Measurements from ENCODE around the gene SUV39H2.

Gene SUV39H2

DNA sequence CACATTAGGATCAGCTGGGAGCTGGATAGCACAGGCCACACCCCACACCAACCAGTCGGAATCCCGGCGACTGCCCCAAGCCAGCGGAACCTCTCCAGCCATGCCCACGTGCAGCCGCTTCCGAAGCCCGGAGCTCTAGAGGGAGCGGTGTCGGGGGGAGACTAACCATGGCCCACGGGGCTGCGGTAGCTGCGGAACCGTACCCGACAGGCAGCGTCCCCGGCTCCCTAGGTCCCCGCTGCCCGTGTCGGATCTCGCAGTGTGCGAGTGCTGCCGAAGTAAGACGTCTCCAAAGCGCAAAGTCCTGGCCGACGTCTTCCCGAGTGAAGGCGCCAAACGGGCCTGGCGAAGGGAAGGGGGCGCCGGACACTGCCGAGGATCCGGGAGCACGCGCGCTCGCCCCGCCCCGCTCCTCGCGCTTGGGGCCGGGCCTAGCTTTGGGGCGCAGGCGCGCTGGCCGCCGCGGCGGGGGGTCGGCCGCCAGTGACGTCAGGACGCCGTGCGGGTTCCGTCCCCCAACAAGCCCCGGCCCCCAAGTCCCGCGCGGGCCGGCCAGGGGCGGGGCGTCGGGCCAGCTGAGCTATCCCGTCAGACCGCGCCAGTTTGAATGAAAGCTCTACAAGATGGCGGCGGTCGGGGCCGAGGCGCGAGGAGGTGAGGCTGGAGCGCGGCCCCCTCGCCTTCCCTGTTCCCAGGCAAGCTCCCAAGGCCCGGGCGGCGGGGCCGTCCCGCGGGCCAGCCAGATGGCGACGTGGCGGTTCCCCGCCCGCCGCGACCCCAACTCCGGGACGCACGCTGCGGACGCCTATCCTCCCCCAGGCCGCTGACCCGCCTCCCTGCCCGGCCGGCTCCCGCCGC lies at the start of gene SUV39H2:
SUV39H2 (plus strand) TSS at position 601 of the 858 bp plus-strand sequence; CDS start at position 624, 23 bp downstream.
- Histone ChIP-seq H3K9ac (ENCODE audit: low read depth, low read length) (peak within 1 kb of the TSS; percentile 99), H3K9me3 (ENCODE audit: insufficient read depth, low read depth, low read length) (no peaks in the 10 kb centered on the region), H3K27ac (ENCODE audit: low read length) (peak within 1 kb of the TSS; percentile 94), H3K36me3 (ENCODE audit: insufficient read depth, low read depth, low read length) (peaks cover 16% of the 10 kb centered on the region), H3K4me1 (ENCODE audit: insufficient read depth, low read length) (peaks cover 17% of the 10 kb centered on the region), H3K4me3 (ENCODE audit: low read length) (peak within 1 kb of the TSS; percentile 83), H3K27me3 (ENCODE audit: insufficient read depth, low read length) (no peaks in the 10 kb centered on the region)

DNA sequence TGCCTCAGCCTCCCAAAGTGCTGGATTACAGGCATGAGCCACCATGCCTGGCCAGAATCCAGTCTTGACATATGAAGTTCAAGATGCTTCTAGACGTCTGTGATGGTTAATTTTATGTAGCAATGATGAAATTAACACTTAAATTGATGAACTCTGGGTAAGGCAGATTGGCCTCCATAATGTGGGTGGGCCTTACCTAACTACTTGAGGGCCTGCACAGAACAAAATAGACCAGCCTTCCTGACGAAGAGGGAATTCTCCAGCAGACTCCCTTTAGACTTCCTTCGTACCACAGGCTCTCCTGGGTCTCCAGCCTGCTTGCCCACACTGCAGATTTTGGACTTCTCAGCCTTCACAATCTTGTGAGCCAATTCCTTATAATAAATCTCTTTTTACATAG lies 45.6 kb upstream of the SUV39H2 start:
- H3K36me3 ChIP-seq (ENCODE audit: insufficient read depth, low read depth, low read length): no peaks in the 10 kb centered on the region
- no peaks in the 10 kb centered on the region for H3K27me3 ChIP-seq (ENCODE audit: insufficient read depth, low read length)
- no peaks in the 10 kb centered on the region for H3K9me3 ChIP-seq (ENCODE audit: insufficient read depth, low read depth, low read length)
- H3K9ac ChIP-seq (ENCODE audit: low read depth, low read length): no peak overlapping the region
- no peak overlapping the region for H3K27ac ChIP-seq (ENCODE audit: low read length)
- no peak overlapping the region for H3K4me3 ChIP-seq (ENCODE audit: low read length)
- H3K4me1 ChIP-seq (ENCODE audit: insufficient read depth, low read length): peaks cover 4% of the 10 kb centered on the region; the same call in 1 of the 2 replicates

DNA sequence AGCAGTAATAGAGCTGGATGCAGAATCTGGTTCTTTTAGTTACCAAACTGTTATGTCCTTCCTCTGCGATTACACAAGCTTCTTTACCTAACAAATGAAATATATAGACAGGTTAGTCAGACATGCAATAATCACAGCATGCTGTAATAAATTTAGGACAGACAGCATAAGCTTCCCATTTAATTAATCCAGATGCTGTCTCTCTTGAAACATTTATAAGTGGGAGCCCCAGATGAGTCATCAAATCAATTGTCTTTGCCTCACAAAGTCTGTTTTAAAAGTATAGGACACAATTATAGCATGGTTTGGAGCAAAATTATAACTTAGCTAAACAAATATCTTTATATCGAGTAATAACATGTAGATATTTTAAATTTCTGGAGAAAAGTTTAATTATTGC lies 42.5 kb upstream of the SUV39H2 start:
- Histone ChIP-seq H3K9me3 (ENCODE audit: insufficient read depth, low read depth, low read length) (no peaks in the 10 kb centered on the region), H3K27ac (ENCODE audit: low read length) (no peak overlapping the region), H3K4me1 (ENCODE audit: insufficient read depth, low read length) (peaks cover 4% of the 10 kb centered on the region; the same call in 1 of the 2 replicates), H3K27me3 (ENCODE audit: insufficient read depth, low read length) (no peaks in the 10 kb centered on the region), H3K36me3 (ENCODE audit: insufficient read depth, low read depth, low read length) (peaks cover 13% of the 10 kb centered on the region), H3K4me3 (ENCODE audit: low read length) (no peak overlapping the region), H3K9ac (ENCODE audit: low read depth, low read length) (no peak overlapping the region)

- Histone ChIP-seq H3K27me3 (ENCODE audit: insufficient read depth, low read length) (no peaks in the 10 kb centered on the region), H3K9ac (ENCODE audit: low read depth, low read length) (peak overlapping the region; percentile 89), H3K4me3 (ENCODE audit: low read length) (peak overlapping the region; percentile 97), H3K36me3 (ENCODE audit: insufficient read depth, low read depth, low read length) (peaks cover 23% of the 10 kb centered on the region), H3K27ac (ENCODE audit: low read length) (peak overlapping the region; percentile 88), H3K9me3 (ENCODE audit: insufficient read depth, low read depth, low read length) (no peaks in the 10 kb centered on the region), H3K4me1 (ENCODE audit: insufficient read depth, low read length) (peaks cover 4% of the 10 kb centered on the region; the same call in 1 of the 2 replicates)
These were observed 41.5 kb upstream of the SUV39H2 start for GRCh38 chr10:14837003-14837756.

DNA sequence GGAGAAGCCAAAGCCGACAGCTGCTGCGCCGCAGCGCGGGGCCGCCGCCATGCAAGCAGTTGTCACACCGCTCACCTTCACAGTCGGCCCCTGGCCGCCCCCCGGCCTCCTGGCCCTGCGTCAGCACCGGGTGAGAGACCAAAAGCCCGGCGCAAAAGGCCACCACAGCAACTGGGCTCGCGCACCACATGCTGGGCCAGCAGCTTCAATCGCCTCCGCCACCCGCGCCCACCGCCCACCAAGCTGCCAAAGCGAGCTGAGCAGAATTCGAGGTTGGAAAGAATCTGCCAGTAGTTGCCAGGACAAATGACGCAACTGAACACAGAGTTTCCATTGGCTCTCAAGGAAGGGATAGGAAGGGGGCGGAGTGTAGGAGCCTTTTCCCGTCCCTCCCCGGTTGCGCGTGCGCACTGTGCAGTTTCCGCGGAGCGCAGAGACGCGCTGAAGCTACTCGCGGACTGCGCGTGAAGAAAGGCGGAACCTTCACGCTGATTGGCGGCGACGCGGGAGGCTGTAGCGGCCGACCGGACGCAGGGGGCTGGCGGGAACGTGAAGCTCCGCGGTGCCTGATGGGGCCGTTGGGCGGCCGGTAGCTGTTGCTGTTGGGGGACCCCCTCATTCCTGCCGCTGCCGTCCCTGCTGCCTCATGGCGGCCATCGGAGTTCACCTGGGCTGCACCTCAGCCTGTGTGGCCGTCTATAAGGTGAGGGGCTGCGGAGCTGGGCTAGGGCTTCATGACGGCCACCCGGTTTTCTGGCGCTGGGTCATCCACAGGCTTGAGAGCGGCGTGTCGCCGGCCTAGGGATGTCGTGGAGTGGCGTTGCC lies 40.7 kb upstream of the SUV39H2 start, which contains the start of the genes CDNF, HSPA14 and MSANTD7:
CDNF (minus strand) TSS at position 281 of the 825 bp plus-strand sequence; CDS start at position 190, 91 bp downstream.
HSPA14 (plus strand) TSS at position 550 of the 825 bp plus-strand sequence; CDS start at position 647, 97 bp downstream.
MSANTD7 (plus strand) TSS at position 550 of the 825 bp plus-strand sequence. CDS start 3,979 bp downstream, outside the sequence.
- Histone ChIP-seq H3K27ac (ENCODE audit: low read length) (peak within 1 kb of the TSS; percentile 88), H3K9ac (ENCODE audit: low read depth, low read length) (peak within 1 kb of the TSS; percentile 90), H3K9me3 (ENCODE audit: insufficient read depth, low read depth, low read length) (no peaks in the 10 kb centered on the region), H3K36me3 (ENCODE audit: insufficient read depth, low read depth, low read length) (peaks cover 31% of the 10 kb centered on the region), H3K4me3 (ENCODE audit: low read length) (peak within 1 kb of the TSS; percentile 97), H3K4me1 (ENCODE audit: insufficient read depth, low read length) (peaks cover 4% of the 10 kb centered on the region; the same call in 1 of the 2 replicates), H3K27me3 (ENCODE audit: insufficient read depth, low read length) (no peaks in the 10 kb centered on the region)

DNA sequence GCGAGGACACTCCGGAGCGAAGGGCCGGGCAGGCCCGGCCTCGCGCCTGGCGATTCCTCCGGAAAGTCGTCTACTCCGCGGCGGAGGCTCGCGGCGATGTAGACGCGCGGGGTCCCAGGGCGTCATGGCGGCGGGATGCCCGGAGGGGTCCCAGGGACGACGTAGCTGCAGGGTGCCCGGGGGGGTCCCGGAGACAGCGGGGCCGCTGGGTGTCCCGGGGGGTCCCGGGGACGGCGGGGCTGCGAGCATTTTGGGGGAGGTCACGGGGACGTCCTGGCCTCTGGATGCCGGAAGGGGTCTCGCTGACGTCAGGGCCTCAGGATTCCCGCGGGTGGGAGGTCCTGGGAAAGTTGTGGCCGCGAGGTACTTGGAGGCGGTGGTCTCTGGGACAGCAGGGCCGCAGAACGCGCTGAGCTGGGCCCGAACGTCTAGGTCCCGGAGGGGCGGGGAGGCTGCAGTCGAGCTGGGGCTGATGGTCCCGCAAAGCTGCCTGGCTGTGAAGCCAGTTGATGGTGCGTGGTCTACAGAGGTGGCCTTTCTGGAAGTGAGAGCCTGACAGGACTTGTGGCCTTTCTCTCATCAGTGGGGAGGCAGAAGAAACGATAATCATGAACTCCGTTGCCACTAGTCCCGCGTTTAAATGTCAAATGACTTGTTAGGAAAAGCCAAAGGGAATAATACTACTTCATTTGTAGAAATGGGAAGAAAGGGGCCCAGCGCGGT lies 39.9 kb upstream of the SUV39H2 start:
- H3K36me3 ChIP-seq (ENCODE audit: insufficient read depth, low read depth, low read length): peaks cover 38% of the 10 kb centered on the region
- no peaks in the 10 kb centered on the region for H3K27me3 ChIP-seq (ENCODE audit: insufficient read depth, low read length)
- H3K4me1 ChIP-seq (ENCODE audit: insufficient read depth, low read length): peaks cover 4% of the 10 kb centered on the region; the same call in 1 of the 2 replicates
- H3K9me3 ChIP-seq (ENCODE audit: insufficient read depth, low read depth, low read length): no peaks in the 10 kb centered on the region
- peak overlapping the region; percentile 90 for H3K9ac ChIP-seq (ENCODE audit: low read depth, low read length)
- H3K4me3 ChIP-seq (ENCODE audit: low read length): peak overlapping the region; percentile 97
- H3K27ac ChIP-seq (ENCODE audit: low read length): peak overlapping the region; percentile 26

GRCh38 chr10:14839305-14839695 lies 39.4 kb upstream of the SUV39H2 start:
- Histone ChIP-seq H3K9ac (ENCODE audit: low read depth, low read length) (peak overlapping the region; percentile 90), H3K36me3 (ENCODE audit: insufficient read depth, low read depth, low read length) (peaks cover 44% of the 10 kb centered on the region), H3K27me3 (ENCODE audit: insufficient read depth, low read length) (no peaks in the 10 kb centered on the region), H3K4me1 (ENCODE audit: insufficient read depth, low read length) (peaks cover 4% of the 10 kb centered on the region; the same call in 1 of the 2 replicates), H3K9me3 (ENCODE audit: insufficient read depth, low read depth, low read length) (no peaks in the 10 kb centered on the region), H3K27ac (ENCODE audit: low read length) (no peak overlapping the region), H3K4me3 (ENCODE audit: low read length) (peak overlapping the region; percentile 97)

DNA sequence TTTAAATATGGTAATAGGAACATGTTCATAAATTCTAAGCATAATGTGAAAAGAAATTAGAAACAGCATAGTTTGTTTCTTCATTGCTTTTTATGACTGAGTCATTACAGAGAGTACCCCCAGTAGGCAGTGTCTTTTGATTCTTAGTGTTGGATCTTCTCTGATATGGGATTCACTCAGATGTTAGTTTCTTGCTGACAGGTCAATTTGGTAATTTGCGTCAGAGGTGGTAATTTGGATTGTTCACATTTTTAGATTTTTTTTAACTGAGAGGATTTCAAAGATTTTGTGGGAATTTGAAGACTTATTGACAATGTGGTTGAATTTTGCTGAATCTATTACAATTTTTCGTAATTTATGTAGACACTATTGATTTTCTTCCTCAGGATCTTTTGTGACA lies 38.5 kb upstream of the SUV39H2 start:
- Histone ChIP-seq H3K9ac (ENCODE audit: low read depth, low read length) (no peak overlapping the region), H3K36me3 (ENCODE audit: insufficient read depth, low read depth, low read length) (peaks cover 53% of the 10 kb centered on the region), H3K27me3 (ENCODE audit: insufficient read depth, low read length) (no peaks in the 10 kb centered on the region), H3K27ac (ENCODE audit: low read length) (no peak overlapping the region), H3K4me1 (ENCODE audit: insufficient read depth, low read length) (peaks cover 4% of the 10 kb centered on the region; the same call in 1 of the 2 replicates), H3K4me3 (ENCODE audit: low read length) (no peak overlapping the region), H3K9me3 (ENCODE audit: insufficient read depth, low read depth, low read length) (no peaks in the 10 kb centered on the region)

- H3K36me3 ChIP-seq (ENCODE audit: insufficient read depth, low read depth, low read length): peaks cover 54% of the 10 kb centered on the region
- H3K4me3 ChIP-seq (ENCODE audit: low read length): no peak overlapping the region
- H3K4me1 ChIP-seq (ENCODE audit: insufficient read depth, low read length): no peaks in the 10 kb centered on the region
- no peaks in the 10 kb centered on the region for H3K9me3 ChIP-seq (ENCODE audit: insufficient read depth, low read depth, low read length)
- no peak overlapping the region for H3K9ac ChIP-seq (ENCODE audit: low read depth, low read length)
- H3K27ac ChIP-seq (ENCODE audit: low read length): no peak overlapping the region
- no peaks in the 10 kb centered on the region for H3K27me3 ChIP-seq (ENCODE audit: insufficient read depth, low read length)
These were observed 35.2 kb upstream of the SUV39H2 start for GRCh38 chr10:14843327-14843988.

- H3K27me3 ChIP-seq (ENCODE audit: insufficient read depth, low read length): no peaks in the 10 kb centered on the region
- H3K4me1 ChIP-seq (ENCODE audit: insufficient read depth, low read length): no peaks in the 10 kb centered on the region
- no peaks in the 10 kb centered on the region for H3K9me3 ChIP-seq (ENCODE audit: insufficient read depth, low read depth, low read length)
- H3K4me3 ChIP-seq (ENCODE audit: low read length): no peak overlapping the region
- peaks cover 63% of the 10 kb centered on the region for H3K36me3 ChIP-seq (ENCODE audit: insufficient read depth, low read depth, low read length)
- H3K27ac ChIP-seq (ENCODE audit: low read length): no peak overlapping the region
- no peak overlapping the region for H3K9ac ChIP-seq (ENCODE audit: low read depth, low read length)
These were observed 33.7 kb upstream of the SUV39H2 start for GRCh38 chr10:14844948-14845347.
